ENCODE measurements around the gene ZNF394. TPM values are rescaled to one million over a fixed set of nuclear protein-coding genes. Genes with fewer than 3 reads are reported as not detected.

ZNF394 gene
- polyA plus RNA-seq, 1 donor (not counting 4 experiments of a cell fraction or from before 2014, with no cell fraction given), result 10.1 TPM

- no peak overlapping the region for H3K27ac ChIP-seq (ENCODE audit: control insufficient read depth, insufficient read depth, low read length)
- H2AFZ ChIP-seq (ENCODE audit: control insufficient read depth, low read length), result no peak overlapping the region
- no peaks in the 10 kb centered on the region for H3K9me3 ChIP-seq (ENCODE audit: control insufficient read depth, low read depth, low read length)
- peaks cover 58% of the 10 kb centered on the region for H3K79me2 ChIP-seq (ENCODE audit: control insufficient read depth, insufficient read depth, low read length)
- TF ChIP-seq, protein P1, sequence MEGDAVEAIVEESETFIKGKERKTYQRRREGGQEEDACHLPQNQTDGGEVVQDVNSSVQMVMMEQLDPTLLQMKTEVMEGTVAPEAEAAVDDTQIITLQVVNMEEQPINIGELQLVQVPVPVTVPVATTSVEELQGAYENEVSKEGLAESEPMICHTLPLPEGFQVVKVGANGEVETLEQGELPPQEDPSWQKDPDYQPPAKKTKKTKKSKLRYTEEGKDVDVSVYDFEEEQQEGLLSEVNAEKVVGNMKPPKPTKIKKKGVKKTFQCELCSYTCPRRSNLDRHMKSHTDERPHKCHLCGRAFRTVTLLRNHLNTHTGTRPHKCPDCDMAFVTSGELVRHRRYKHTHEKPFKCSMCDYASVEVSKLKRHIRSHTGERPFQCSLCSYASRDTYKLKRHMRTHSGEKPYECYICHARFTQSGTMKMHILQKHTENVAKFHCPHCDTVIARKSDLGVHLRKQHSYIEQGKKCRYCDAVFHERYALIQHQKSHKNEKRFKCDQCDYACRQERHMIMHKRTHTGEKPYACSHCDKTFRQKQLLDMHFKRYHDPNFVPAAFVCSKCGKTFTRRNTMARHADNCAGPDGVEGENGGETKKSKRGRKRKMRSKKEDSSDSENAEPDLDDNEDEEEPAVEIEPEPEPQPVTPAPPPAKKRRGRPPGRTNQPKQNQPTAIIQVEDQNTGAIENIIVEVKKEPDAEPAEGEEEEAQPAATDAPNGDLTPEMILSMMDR (optimal IDR thresholded peaks at IDR 0.05 in 1 of 3, IDR thresholded peaks at IDR 0.05 in 1 of 3, conservative IDR thresholded peaks at IDR 0.05 in 1 of 3; ENCODE audit: extremely low read depth in 1 of 3, insufficient read depth in 2 of 3, low read length in 3 of 3), result no peak
- no peak for TF ChIP-seq EZH2 (IDR thresholded peaks at IDR 0.05; ENCODE audit: low read length)
- no peak overlapping the region for H3K9ac ChIP-seq (ENCODE audit: control insufficient read depth, extremely low read depth, insufficient read depth, low read length)
- H3K36me3 ChIP-seq (ENCODE audit: control insufficient read depth in 2 of 2, extremely low read depth in 1 of 2, insufficient read depth in 2 of 2, low read length in 2 of 2), result peaks cover 35 to 71% of the 10 kb centered on the region in 2 experiments
- FAIRE-seq (no peak), DNase-seq (ENCODE audit: low read depth, low spot score) (no peak)
- no peak overlapping the region for H3K4me2 ChIP-seq (ENCODE audit: control insufficient read depth, extremely low read depth, insufficient read depth, low read depth, low read length)
- H3K27me3 ChIP-seq (ENCODE audit: control insufficient read depth, extremely low read depth, insufficient read depth, low read length), result no peaks in the 10 kb centered on the region
- peaks cover 19% of the 10 kb centered on the region for H4K20me1 ChIP-seq (ENCODE audit: control insufficient read depth, extremely low read depth, insufficient read depth, low read length)
- peaks cover 4% of the 10 kb centered on the region for H3K9me1 ChIP-seq (ENCODE audit: control insufficient read depth, extremely low read depth, insufficient read depth, low read length)
- peaks cover 12% of the 10 kb centered on the region for H3K4me1 ChIP-seq (ENCODE audit: control insufficient read depth, extremely low read depth, insufficient read depth, low read length)
- dilution Hi-C loops (cut with MboI; ENCODE audit: extremely low pct_ligation_motif_present, low sequenced_read_pairs), result no loop called here
- H3K4me3 ChIP-seq (ENCODE audit: control insufficient read depth in 2 of 3, extremely low read depth in 1 of 3, insufficient read depth in 2 of 3, low read depth in 1 of 3, low read length in 3 of 3), result no peak overlapping the region
These were observed 42.9 kb downstream of the ZNF394 start for GRCh38 chr7:99457050-99457649.

DNA sequence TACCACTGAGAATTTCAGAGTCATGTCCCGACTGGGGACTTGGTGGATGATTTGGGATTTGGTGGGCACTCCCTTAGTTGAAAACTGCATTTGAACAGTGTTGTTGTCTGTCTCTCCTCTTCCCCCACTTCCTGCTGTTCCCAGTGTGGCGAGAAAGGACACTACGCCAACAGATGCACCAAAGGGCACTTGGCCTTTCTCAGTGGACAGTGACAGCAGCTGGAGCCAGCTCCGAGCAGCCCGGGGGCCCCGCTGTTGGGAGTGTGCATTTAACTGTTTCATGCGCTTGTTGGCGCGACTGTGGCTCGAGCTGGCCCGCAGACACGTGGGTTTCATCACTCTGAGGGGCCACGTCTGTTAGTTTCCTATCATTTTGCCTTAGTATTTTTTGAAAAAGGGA is 43.8 kb downstream of the ZNF394 start:
- Histone ChIP-seq H4K20me1 (ENCODE audit: control insufficient read depth, extremely low read depth, insufficient read depth, low read length) (peaks cover 19% of the 10 kb centered on the region), H3K4me3 (ENCODE audit: control insufficient read depth in 2 of 3, extremely low read depth in 1 of 3, insufficient read depth in 2 of 3, low read depth in 1 of 3, low read length in 3 of 3) (no peak overlapping the region), H3K27me3 (ENCODE audit: control insufficient read depth, extremely low read depth, insufficient read depth, low read length) (no peaks in the 10 kb centered on the region), H3K9me1 (ENCODE audit: control insufficient read depth, extremely low read depth, insufficient read depth, low read length) (peaks cover 4% of the 10 kb centered on the region), H3K4me1 (ENCODE audit: control insufficient read depth, extremely low read depth, insufficient read depth, low read length) (peaks cover 10% of the 10 kb centered on the region), H3K79me2 (ENCODE audit: control insufficient read depth, insufficient read depth, low read length) (peaks cover 50% of the 10 kb centered on the region), H3K36me3 (ENCODE audit: control insufficient read depth in 2 of 2, extremely low read depth in 1 of 2, insufficient read depth in 2 of 2, low read length in 2 of 2) (peaks cover 39 to 78% of the 10 kb centered on the region in 2 experiments), H2AFZ (ENCODE audit: control insufficient read depth, low read length) (no peak overlapping the region), H3K9ac (ENCODE audit: control insufficient read depth, extremely low read depth, insufficient read depth, low read length) (no peak overlapping the region), H3K27ac (ENCODE audit: control insufficient read depth, insufficient read depth, low read length) (no peak overlapping the region), H3K9me3 (ENCODE audit: control insufficient read depth, low read depth, low read length) (no peaks in the 10 kb centered on the region), H3K4me2 (ENCODE audit: control insufficient read depth, extremely low read depth, insufficient read depth, low read depth, low read length) (no peak overlapping the region)
- FAIRE-seq, result no peak
- TF ChIP-seq, protein P1 (optimal IDR thresholded peaks at IDR 0.05 in 1 of 3, IDR thresholded peaks at IDR 0.05 in 1 of 3, conservative IDR thresholded peaks at IDR 0.05 in 1 of 3; ENCODE audit: extremely low read depth in 1 of 3, insufficient read depth in 2 of 3, low read length in 3 of 3), result no peak
- no peak for TF ChIP-seq EZH2 (IDR thresholded peaks at IDR 0.05; ENCODE audit: low read length)
- dilution Hi-C loops (cut with MboI; ENCODE audit: extremely low pct_ligation_motif_present, low sequenced_read_pairs), result no loop called here
- DNase-seq (ENCODE audit: low read depth, low spot score), result no peak
